GM21423 (cell line): ENCODE results near the gene ARHGEF1.

Experiments used
- ATAC-seq: cut with Tn5 transposase; IDR thresholded peaks from one replicate; pipeline ENCODE4 v1.9.1; 2021; ENCODE audit warnings: mild to moderate bottlenecking, moderate library complexity; ENCODE audit not compliant: unreplicated experiment

ARHGEF1 gene

GRCh38 chr19:41883463-41883820, 458 bp downstream of the ARHGEF1 start:
- ATAC-seq: no peak

- peak; percentile 66 for ATAC-seq
Measured at GRCh38 chr19:41883821-41884733, 1.1 kb downstream of the ARHGEF1 start.

- no peak for ATAC-seq
Measured at GRCh38 chr19:41886761-41887710, 4.1 kb downstream of the ARHGEF1 start.

DNA sequence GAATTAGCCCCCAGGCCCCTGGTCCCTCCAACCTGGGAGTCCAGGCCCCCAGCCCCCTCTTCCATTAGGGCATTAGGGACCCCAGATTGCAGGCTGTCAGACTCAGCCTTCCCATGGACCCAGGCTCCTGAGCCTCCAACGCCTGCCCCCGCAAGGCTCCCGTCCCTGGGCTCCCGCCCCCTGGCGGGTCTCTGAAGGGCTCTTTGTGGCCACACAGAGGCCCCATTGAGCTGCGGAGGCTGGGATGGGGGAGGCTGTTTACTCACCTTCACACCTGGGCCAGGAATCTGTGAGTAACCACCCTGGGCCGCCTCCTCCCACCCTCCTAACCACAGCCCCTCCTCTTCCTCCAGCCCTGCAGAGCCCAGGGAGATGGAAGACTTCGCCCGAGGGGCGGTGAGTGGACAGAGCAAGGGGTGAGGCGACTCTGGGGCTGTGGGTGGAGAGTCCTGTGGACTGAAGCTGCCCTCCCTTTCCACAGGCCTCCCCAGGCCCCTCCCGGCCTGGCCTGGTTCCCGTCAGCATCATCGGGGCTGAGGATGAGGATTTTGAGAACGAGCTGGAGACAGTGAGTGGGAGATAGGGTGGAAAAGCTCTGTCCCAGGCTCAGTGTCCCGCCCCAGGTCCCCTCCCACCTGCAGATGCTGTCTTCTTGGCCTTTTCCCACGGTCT, 4.9 kb downstream of the ARHGEF1 start:
- no peak for ATAC-seq

DNA sequence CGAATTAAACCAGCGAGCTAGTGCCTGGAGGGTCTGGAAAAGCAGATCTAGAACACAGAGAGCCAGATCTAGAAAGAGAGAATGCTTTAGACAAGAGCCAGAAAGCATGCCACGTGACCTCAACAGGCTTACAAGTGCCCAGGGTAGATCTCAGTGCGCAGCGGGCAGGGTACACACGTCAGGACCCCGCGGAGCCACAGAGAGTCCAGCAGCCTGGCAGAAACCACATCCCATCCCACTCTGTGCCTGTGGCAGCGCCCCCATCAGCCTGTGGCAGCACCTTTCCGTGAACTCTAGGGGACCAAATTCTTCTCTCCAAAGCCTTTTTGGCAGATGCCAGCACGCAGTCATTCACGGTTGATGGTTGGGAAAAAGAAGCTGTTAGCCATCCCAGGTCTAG, 5.9 kb downstream of the ARHGEF1 start:
- no peak for ATAC-seq

- no peak for ATAC-seq
Measured at GRCh38 chr19:41889896-41890295, 6.9 kb downstream of the ARHGEF1 start.

DNA sequence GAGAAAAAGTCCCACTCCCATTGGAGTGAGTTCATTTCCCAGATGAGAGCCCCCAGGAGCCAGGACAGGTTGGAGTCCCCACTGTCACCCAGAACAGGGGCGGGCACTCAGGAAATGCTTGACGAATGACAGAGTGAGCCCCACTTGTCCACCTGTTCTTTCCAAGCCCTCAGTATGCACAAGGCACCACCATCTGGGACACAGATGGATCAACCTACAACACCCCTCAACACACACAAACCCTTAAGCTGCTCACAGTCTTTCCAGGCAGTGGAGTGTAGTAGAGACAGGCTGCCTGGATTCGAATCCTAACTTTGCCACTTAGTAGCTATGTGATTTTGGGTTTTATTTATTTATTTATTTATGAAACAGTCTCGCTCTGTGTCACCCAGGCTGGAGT, 8.0 kb downstream of the ARHGEF1 start:
- ATAC-seq: no peak

DNA sequence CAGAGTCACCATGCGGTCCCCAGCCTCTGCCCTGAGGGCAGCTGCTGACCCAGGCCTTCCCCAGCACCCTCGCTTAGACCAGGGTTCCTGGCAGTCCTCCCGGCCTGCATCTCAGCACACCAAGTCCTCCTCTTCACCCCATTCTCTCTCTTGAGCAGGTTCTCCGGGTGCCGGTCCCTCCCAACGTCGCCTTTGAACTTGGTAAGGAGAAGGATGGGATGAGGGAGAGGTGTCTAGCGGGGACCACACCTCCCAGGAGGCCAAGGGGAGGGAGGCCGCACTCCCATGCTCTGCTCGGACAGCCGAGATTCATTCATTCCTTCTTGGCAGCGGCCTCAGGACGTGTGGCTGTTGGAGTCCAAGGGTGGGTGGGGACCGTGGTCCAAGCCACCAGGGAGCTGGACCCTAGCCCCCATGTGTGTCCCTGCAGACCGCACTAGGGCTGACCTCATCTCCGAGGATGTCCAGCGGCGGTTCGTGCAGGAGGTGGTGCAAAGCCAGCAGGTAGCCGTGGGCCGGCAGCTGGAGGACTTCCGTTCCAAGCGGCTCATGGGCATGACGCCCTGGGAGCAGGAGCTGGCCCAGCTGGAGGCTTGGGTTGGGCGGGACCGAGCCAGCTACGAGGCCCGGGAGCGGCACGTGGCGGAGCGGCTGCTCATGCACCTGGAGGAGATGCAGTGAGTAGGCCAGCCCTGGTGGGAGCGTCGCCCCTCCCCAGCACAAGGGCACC, 9.4 kb downstream of the ARHGEF1 start:
- no peak for ATAC-seq

- ATAC-seq: no peak
Measured at GRCh38 chr19:41893899-41894298, 10.9 kb downstream of the ARHGEF1 start.

DNA sequence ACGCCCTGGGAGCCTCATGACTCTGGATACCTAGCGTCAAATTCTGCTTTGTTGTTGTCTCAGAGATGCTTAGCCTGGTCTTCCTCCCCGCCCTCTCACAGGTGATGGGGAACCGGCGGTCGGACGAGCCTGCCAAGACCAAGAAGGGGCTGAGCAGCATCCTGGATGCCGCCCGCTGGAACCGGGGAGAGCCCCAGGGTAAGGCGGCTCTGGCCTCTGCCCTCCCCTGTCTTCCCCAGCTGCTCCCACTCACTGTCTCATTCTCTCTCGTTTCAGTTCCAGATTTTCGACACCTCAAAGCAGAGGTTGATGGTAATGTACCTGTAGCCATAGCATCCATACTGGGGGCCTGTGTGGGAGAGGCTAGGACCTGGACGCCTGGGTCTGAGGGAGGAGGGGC, 11.4 kb downstream of the ARHGEF1 start:
- no peak for ATAC-seq

- ATAC-seq: no peak
Measured at GRCh38 chr19:41895745-41896580, 13.0 kb downstream of the ARHGEF1 start.

DNA sequence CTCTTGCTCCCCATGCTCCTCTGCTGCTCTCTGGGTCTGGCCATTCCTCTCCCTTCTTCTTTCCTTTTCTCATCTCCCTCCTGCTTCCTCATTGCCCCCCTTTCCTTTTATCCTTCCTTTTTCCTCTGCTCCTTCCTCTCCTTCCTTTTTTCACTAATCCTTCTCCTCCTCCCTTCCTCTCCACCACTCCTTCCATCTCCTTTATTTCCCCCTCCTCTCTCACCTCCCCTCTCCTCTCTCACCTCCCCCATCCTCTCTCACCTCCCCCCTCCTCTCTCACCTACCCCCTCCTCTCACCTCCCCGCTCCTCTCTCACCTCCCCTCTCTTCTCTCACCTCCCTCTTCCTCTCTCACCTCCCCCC, 13.6 kb downstream of the ARHGEF1 start:
- ATAC-seq: no peak

DNA sequence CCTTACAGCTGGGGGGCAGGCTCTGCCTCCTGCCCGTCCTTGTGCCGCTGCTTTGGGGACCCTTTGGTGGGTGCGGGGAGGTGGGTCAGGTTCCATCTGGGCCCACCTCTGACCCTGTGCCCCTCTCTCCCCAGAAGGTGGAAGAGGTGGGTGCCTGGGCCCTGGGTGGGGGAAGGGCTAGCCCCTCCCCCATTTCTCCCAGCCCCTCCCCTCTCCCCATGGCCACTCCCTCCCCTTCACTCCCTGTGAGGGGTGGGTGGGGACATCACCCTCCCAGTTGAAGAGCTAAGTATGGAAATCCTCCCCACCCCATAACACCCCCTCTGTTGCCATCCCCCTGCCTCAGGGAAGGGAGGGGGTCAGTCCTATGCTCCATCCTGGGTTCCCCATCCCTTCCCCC, 14.2 kb downstream of the ARHGEF1 start:
- ATAC-seq: no peak

DNA sequence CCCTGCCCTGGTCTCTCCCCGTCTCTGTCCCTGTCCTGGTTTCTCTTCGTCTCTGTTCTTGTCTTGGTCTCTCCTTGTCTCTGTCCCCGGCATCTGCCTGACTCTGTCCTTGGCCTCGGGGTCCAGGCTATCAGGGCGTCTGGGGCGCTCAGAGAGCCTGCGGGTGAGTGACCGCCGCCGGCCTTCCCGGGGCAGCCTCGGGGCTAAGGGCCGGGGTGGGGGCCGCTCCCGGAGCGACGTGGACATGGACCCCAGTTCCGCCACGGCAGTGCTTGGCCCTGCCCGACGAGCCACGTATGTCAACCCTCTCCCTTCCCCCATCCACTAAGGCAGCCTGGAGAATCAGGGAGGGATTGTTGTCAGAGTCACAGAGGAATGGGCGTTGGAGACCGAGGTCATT, 14.8 kb downstream of the ARHGEF1 start:
- no peak for ATAC-seq

GRCh38 chr19:41898235-41898634, 15.3 kb downstream of the ARHGEF1 start:
- ATAC-seq: no peak

DNA sequence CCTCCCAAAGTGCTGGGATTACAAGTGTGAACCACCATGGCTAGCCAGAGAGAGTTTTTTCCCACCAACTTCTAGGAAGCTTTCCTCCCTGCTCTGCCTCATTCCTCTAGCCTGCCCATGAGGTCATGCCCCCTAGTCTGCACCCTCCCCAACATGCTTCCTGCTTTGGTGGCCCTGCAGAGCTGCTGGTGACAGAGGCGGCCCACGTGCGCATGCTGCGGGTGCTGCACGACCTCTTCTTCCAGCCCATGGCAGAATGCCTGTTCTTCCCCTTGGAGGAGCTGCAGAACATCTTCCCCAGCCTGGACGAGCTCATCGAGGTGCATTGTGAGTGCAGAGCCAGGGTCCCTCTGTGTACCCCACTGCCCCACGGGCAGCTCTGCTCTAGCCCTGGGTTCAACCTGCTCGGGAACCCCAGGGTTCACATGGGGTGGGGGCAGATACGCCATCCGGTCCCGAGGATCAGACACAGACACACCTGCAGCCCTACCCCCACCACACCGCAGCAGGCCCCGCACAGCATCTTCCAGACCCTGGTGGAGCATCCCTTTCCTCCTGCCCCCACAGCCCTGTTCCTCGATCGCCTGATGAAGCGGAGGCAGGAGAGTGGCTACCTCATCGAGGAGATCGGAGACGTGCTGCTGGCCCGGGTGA, 18.9 kb downstream of the ARHGEF1 start:
- ATAC-seq: no peak

DNA sequence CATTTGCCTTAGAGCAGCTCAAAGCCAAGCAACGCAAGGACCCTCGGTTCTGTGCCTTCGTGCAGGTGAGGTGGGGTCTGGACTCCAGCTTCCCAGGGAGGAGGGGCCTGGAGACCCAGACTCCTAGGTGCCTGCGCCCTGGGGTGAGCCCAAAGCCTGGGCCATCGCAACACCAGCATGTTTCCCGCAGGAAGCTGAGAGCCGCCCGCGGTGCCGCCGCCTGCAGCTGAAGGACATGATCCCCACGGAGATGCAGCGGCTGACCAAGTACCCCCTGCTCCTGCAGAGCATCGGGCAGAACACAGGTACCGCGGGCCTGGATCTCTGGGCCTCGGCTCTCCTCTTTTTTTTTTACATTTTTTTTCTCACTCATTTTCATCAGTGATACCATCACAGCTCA, 19.6 kb downstream of the ARHGEF1 start:
- ATAC-seq: no peak

DNA sequence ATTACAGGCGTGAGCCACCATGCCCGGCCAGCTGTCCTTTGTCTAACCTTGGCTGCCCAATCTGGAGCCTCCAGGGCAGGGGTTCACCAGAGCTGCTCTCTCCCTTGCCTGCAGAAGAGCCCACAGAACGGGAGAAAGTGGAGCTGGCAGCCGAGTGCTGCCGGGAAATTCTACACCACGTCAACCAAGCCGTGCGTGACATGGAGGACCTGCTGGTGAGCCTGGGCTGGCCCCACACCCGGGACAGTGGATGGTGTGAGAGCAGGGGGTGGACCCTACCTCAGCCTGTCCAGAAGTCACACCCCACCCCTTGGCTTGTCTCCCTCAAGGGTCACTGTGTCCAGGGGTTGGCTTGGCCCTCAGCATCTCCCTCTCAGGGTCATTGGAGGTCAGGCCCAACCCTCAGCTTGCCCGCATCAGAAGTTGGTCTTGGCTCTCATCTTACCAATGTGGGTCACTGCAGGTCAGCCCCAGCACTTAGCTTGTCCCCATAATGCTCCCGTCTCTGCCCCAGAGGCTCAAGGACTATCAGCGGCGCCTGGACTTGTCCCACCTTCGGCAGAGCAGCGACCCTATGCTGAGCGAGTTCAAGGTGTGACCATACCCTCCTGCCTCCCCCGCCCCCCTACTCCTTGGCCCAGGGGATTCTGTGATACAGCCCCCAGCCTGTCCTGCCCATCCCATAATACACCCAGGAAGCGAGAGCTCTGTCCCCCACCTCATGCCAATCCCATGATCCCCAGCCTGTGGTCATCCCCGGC, 20.4 kb downstream of the ARHGEF1 start:
- no peak for ATAC-seq
